SK-N-MC (cell line): ENCODE measurements around the gene HSPB9.

ENCODE experiments used
- EZH2 ChIP-seq: fragments of 200-600 bp; sonication (generic); IDR thresholded peaks from one replicate; pipeline ENCODE4 v1.6.1; 2017; ENCODE audit warnings: antibody characterized with exemption
- FOXP2 ChIP-seq: optimal IDR thresholded peaks from 2 replicates; pipeline ENCODE3; 2011; ENCODE audit warnings: mild to moderate bottlenecking, moderate library complexity; ENCODE audit not compliant: insufficient read depth; ENCODE audit errors: extremely low read length, control extremely low read depth
- POLR2AphosphoS5 ChIP-seq: IDR thresholded peaks from 2 replicates; pipeline ENCODE4 v1.6.1; 2012; ENCODE audit warnings: mild to moderate bottlenecking, low read depth, low read length, borderline replicate concordance

DNA sequence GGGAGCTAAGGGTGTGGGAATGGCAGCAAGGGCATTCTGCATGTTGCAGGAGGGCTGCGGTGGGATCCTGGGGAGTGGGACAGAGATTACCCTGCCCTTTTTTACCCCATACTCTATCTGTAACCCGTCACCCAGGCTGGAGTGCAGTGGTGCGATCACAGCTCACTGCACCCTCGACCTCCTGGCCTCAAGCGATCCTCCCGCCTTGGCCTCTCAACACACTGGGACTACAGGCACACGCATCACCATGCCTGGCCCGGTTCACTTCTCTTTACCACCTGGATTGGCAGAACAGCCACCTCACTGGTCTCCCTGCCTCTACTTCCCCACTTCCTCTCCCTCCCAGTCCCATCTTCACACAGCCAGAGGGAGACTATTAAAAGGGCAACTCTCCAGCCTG is 33.9 kb upstream of the HSPB9 start:
- no peak for TF ChIP-seq EZH2
- TF ChIP-seq POLR2AphosphoS5, result no peak
- no peak for TF ChIP-seq FOXP2
